Fibroblast of mammary gland (primary cell): Measurements from ENCODE around the gene TENM4.
A peak's percentile ranks its signal among the peaks of the same experiment; 100 is the strongest.

Source experiments
- DNase-seq: peaks from one replicate; pipeline ENCODE4 v3.0.0-alpha.2; 2010; ENCODE audit warnings: low read depth
- H3K4me3 ChIP-seq: 2 replicates; pipeline ENCODE4 v1.5.1; 2011; ENCODE audit warnings: low read depth, mild to moderate bottlenecking, low read length, moderate library complexity; ENCODE audit not compliant: control insufficient read depth
- TF ChIP-seq, protein P1 (sequence below): conservative IDR thresholded peaks from 2 replicates; pipeline ENCODE4 v1.5.1; 2011; ENCODE audit warnings: low read depth, low read length, inconsistent platforms; ENCODE audit not compliant: control insufficient read depth, insufficient read depth

The TENM4 gene

GRCh38 chr11:79336797-79337517, 103.9 kb downstream of the TENM4 start:
- TF ChIP-seq, protein P1, sequence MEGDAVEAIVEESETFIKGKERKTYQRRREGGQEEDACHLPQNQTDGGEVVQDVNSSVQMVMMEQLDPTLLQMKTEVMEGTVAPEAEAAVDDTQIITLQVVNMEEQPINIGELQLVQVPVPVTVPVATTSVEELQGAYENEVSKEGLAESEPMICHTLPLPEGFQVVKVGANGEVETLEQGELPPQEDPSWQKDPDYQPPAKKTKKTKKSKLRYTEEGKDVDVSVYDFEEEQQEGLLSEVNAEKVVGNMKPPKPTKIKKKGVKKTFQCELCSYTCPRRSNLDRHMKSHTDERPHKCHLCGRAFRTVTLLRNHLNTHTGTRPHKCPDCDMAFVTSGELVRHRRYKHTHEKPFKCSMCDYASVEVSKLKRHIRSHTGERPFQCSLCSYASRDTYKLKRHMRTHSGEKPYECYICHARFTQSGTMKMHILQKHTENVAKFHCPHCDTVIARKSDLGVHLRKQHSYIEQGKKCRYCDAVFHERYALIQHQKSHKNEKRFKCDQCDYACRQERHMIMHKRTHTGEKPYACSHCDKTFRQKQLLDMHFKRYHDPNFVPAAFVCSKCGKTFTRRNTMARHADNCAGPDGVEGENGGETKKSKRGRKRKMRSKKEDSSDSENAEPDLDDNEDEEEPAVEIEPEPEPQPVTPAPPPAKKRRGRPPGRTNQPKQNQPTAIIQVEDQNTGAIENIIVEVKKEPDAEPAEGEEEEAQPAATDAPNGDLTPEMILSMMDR = no peak
- no peak overlapping the region for H3K4me3 ChIP-seq
- peak; percentile 24 for DNase-seq

DNA sequence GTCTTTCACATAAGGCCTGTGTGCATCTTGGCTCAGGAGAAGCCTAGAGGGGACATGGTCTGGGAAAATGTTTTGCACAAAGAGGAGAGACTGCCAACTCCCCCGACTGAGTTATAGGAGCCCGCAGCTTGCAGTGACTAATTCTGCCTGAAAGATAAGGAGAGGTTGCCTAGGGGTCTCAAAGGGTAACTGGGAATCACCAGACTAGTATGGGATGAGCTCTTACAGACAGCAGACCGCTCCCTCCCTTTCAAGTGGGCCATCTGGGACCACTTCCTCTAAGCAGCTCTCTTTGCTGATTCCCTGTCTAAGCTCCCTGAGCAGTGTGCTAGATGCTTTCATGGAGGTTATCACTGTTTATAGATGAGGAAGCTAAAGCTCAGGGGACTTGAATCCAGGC, 105.1 kb downstream of the TENM4 start:
- TF ChIP-seq, protein P1 = no peak
- no peak for DNase-seq
- no peak overlapping the region for H3K4me3 ChIP-seq

DNA sequence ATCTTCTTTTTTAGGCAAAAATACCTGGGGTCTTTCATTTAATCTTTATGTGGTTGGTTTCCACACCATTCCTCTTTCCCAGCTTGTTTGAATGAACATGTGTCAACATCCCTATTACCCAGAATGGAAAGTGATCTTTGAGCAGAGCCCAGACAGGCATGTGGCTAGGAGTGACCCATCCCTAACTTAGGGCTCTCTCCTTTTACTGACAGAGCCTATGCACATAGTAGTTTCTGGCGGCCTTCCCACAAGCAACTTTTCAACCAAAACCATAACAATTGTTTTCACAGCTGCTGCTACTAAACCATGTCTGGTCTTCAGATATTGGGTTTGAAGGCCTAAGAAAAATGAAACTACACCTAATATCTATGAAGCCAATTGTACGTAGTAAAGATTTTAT, 107.5 kb downstream of the TENM4 start:
- DNase-seq = no peak

DNA sequence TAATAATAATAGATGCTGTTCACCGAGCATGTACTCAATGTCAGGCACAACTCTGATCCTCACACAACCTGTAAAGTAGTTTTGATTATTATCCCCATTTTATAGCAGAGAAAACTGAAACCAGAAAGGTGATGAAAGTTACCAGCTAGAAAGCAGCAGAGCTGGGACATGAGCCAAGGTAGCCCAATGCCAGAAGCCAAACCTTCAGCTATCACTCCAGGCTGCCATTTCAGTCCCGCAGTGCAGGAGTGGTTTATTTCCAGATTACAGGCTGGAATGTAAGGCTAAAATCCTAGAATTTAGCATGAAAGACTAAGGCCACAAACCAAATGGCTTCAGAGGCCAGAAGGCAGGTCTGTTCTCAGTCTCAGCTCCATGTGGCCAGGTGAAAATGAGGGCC, 108.8 kb downstream of the TENM4 start:
- no peak for DNase-seq
- no peak overlapping the region for H3K4me3 ChIP-seq
- TF ChIP-seq, protein P1 = no peak

More for the DNA sequence above, 107.5 kb downstream of the TENM4 start:
- TF ChIP-seq, protein P1 = no peak
- H3K4me3 ChIP-seq = no peak overlapping the region

- H3K4me3 ChIP-seq = no peak overlapping the region
- TF ChIP-seq, protein P1 = no peak
- no peak for DNase-seq
These were observed 109.5 kb downstream of the TENM4 start for GRCh38 chr11:79331203-79331901.

DNA sequence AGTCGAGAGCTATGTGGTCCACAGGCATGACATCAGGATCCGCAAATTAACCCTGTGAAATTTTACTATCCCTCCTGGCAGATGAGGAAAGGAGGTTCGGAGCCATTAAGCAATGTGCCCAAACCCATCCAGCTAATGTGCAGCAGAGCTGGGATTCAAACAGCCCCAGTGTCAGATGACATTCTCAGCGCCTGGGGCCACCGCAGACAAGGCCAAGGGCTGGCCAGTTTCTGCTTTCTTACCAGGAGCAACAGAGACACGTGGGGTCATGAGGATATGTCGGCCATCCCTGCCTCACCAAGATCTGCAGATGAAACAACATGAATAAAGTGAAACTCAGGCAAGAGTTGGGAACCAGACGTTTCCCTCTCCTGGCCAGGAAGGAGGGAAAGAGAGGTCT, 110.2 kb downstream of the TENM4 start:
- no peak for DNase-seq
- H3K4me3 ChIP-seq = no peak overlapping the region
- TF ChIP-seq, protein P1 = no peak
